Occipital lobe (tissue), 2 donors: ENCODE data around the gene SNAPC2. TPM values are rescaled to one million over a fixed set of nuclear protein-coding genes. Genes with fewer than 3 reads are reported as not detected.
"Not testable (repeated sequence)": the region's sequence is repeated elsewhere in the genome, so short reads cannot be mapped to it uniquely, and the experiment has no call there.

Source experiments
- DNase-seq: peaks from one replicate; lab custom pipeline; 2025; lab: John Stamatoyannopoulos, UW
- total RNA-seq: library from RNA; depleted of rRNA; stranded (reverse); fragments of >200 nt; gene quantifications from one replicate; pipeline ENCODE4 v1.2.3, GENCODE V29; 2014

Gene SNAPC2
- total RNA-seq, 1 donor from 2014 or later, result 6.2 TPM

- no peak for DNase-seq
These were observed 12.8 kb downstream of the SNAPC2 start for GRCh38 chr19:7932930-7933300.

- DNase-seq, result no peak
These were observed 13.3 kb downstream of the SNAPC2 start for GRCh38 chr19:7933411-7933810.

GRCh38 chr19:7933828-7934725 lies 13.9 kb downstream of the SNAPC2 start:
- DNase-seq, result no peak

GRCh38 chr19:7934766-7935165 lies 14.6 kb downstream of the SNAPC2 start:
- DNase-seq, result no peak

- DNase-seq, result no peak
These were observed 20.7 kb downstream of the SNAPC2 start for GRCh38 chr19:7940841-7941240.

- DNase-seq, result no peak
These were observed 21.9 kb downstream of the SNAPC2 start for GRCh38 chr19:7941895-7942596.

GRCh38 chr19:7942981-7943443 lies 22.9 kb downstream of the SNAPC2 start:
- no peak for DNase-seq

GRCh38 chr19:7943444-7944176 lies 23.5 kb downstream of the SNAPC2 start, which contains the start of gene TIMM44:
TIMM44 (minus strand) TSS chr19:7943666; CDS start chr19:7943651, 15 bp downstream.
- DNase-seq, result peak; percentile 99

- peak; percentile 69 for DNase-seq
These were observed 24.1 kb downstream of the SNAPC2 start for GRCh38 chr19:7944177-7944761.

- no peak for DNase-seq
These were observed 27.8 kb downstream of the SNAPC2 start for GRCh38 chr19:7947939-7948338.

GRCh38 chr19:7953060-7953459 lies 32.9 kb downstream of the SNAPC2 start:
- DNase-seq, result no peak

- DNase-seq, result no peak
These were observed 33.4 kb downstream of the SNAPC2 start for GRCh38 chr19:7953576-7953975.

- no peak for DNase-seq
These were observed 35.6 kb downstream of the SNAPC2 start for GRCh38 chr19:7955696-7956095.

- DNase-seq, result no peak
These were observed 39.1 kb downstream of the SNAPC2 start for GRCh38 chr19:7959211-7959610.

GRCh38 chr19:7961082-7961481 lies 40.9 kb downstream of the SNAPC2 start:
- not testable (repeated sequence) for DNase-seq

GRCh38 chr19:7961920-7962626 lies 41.9 kb downstream of the SNAPC2 start:
- no peak for DNase-seq

- DNase-seq, result no peak
These were observed 42.6 kb downstream of the SNAPC2 start for GRCh38 chr19:7962644-7963268.

- DNase-seq, result no peak
These were observed 43.4 kb downstream of the SNAPC2 start for GRCh38 chr19:7963566-7963965.

- no peak for DNase-seq
These were observed 45.2 kb downstream of the SNAPC2 start for GRCh38 chr19:7965259-7965841.
